SKM-1 (cell line): ENCODE data around the gene CBLIF.
"Not testable (repeated sequence)": the region's sequence is repeated elsewhere in the genome, so short reads cannot be mapped to it uniquely, and the experiment has no call there.

ENCODE experiments used
- DNase-seq: peaks from one replicate; lab custom pipeline; 2025; ENCODE audit not compliant: unreplicated experiment; lab: John Stamatoyannopoulos, UW

Gene CBLIF

DNA sequence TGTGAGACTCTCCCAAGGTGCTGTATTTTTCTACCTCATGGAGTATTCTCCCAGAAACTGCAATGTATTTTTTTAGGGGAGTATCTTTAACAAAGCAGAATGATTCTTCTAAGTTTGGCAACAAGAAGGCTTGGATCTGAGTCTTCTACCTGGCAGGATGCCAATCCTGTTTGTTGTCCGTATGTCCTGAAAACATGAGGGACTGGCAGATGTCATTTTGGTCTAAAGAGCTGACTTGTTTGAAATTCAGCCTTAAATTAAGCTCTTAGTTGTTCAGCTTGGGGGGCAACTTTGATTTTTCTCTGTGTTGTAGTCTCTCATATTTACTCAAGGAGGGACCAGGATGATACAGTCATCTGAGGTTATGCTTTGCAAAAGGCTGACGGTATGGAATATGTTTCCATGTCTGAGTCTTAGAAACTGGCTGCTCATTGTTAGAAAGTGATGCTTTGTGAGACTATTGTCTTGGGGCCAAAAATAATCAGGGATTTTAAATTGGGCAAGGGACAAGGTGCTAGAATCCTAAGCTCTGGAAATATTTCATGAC is 44.1 kb downstream of the CBLIF start:
- no peak for DNase-seq

DNA sequence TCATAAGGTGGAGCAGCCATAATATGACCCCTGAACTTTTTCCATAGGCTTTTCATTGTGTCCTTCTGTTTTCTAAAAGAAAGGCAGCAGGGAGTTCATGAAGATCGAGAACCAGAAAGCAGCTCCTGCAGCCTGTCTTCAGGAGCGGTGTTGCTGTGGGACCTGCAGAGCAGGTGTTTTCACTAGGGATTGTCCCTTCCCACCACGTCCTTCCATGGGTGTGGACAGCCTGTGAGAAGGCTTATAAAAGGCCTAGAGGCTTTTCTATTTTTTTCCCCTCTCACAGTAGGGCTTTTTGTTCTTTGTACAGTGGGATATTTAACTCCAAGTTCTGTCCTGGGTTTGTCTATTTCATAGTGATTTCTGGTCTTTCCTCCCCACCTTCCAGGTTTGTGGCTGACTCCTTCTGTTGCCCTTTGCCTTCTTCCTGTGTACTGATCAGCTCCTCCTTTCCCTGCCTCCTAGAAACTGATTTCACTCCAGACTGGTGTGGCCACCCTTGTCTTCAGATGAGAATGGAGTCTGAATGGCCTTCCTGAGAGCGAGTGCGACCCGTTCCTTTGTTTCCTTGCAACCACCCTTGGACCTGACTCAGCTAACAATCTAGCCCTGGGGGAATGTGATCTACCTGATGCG is 44.8 kb downstream of the CBLIF start:
- DNase-seq, result no peak

DNA sequence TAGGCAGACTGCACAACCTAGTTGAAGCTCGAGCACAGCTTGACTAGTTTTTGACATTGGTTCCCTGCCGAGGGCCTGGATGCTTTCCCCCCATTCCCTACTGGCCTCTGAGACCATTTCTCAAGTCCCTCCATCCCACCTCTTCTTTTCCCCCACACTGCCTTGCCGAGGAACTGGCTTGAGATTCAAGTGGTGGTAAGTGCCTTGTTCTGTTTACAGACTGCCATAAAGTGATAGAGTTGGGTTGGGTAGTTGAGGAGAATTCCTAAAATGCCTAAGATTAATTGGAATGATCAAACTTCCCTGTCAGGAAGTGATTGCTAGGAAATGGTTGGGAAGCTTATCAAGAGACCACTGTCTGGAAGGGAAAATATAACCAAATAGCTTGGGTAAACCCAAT is 50.9 kb downstream of the CBLIF start:
- no peak for DNase-seq

DNA sequence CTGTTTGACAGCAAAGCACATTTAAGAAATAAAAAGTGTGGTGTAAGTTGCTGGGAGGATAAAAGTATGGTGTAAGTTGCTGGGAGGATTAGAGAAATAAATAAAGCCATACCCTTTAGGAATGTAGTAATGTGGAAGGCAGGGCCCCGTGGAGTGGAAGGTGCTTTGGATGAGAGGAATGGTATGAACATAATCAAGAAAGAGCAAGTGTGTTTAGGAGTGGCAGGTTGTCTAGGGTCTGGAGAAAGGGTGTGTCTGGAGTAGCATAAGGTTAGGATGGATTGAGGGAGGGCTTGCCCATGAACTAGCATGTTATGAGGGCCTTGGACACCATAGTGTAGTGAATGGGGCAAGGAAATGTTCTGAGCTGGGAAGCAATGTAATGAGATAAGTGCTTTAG is 52.8 kb downstream of the CBLIF start:
- no peak for DNase-seq

DNA sequence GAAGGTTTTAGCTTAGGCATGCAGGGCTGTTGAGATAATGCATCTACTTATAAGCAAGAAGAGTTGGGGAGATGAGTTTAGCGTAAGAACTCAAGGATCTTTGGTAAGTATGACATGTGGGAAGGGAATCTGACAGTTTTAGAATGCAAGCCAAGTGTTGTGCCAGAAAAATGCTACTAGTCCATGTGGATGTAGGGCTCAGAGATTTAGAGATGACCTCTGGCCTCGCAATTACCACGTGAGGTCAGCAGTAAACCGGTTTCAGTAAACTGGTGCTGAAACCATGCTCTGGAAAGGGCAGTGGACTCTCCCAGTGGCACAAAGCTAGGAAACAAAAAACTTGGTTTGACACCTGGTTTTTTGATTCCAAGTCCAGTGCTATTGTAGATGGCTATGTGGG is 53.7 kb downstream of the CBLIF start:
- DNase-seq, result no peak

DNA sequence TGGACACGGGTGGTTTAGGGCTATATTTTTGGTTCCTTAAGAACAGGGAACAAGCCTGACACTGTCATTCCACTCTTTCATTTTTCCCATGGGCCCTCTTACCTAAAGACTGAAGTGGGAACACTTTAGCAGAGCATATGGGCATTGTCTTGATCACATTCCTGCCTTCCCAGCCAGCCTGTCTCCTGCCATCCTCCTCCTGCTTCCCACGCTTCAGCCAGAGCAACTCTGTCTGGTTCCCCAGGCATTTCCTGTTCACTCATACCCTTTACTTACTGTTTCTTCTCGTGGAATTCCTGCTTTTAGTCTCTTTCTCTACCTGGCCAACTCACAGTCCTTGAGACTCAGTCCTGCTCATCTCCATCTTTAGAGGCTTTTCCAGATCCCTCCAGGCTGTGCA is 57.5 kb downstream of the CBLIF start:
- DNase-seq, result no peak

DNA sequence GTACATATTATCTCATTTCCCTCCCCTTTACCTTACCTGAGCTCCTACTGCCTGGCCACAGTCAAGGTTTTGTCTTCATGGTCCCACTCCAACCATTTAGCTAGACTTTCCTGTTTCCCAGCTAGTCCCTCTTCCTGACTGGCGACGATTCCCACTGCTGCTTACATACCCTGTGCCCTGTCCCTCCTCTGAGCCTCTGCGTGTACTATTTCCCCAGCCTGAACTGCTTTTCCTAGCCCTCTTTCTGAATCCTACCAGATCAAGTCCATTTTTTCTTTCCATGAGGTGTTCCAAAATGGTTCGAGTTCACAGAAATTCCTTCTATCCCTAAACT is 58.1 kb downstream of the CBLIF start:
- no peak for DNase-seq

DNA sequence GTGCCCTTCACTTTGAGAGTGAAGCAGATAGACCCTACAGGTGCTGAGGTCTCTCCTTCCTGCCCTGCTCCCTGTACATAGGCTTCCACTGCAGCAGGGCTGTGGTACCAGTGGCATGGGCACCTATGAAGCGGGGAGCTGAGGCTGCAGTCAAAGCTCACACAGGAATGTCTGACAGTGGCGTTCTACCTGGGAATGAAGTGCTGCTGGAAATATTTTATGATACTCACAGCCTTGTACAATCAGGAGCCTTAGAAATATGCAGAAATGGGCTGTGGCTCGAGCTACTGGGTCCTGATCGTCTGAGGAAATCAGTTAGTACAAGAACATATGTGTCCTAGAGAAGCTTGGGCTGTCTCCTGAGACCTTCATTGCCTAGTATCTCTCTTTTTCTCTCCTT is 59.5 kb downstream of the CBLIF start:
- no peak for DNase-seq

DNA sequence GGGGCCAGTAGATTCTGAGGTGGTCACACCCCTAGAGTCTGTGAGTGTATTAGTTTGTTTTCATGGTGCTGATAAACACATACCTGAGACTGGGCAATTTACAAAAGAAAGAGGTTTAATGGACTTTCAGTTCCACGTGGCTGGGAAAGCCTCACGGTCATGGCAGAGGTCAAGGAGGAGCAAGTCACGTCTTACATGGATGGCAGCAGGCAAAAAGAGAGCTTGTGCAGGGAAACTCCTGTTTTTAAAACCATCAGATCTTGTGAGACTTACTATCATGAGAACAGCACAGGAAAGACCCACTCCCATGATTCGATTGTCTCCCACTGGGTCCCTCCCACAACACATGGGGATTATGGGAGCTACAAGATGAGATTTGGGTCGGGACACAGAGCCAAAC is 60.9 kb downstream of the CBLIF start:
- not testable (repeated sequence) for DNase-seq

DNA sequence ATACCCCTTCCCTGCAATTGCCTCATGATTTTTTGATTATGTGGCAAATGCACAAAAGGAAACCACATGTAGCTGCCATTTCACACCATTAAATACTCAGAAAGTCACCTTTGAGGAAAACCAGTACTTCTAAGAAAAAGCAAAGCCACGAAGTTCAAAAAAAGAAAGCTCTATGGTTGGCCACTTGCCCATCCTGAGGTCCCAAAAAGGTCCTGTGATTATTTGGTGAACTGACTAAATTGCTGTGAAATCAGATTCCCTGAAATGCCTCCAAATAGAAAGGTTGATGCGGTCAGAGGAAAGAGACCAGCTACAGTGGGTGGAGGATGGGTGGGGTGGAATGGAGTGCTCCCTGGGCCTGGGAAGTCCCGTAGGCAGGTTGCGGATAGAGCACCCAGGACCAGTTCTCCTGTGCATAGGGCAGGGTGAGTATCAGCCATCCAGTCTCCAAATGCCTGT is 61.6 kb downstream of the CBLIF start:
- DNase-seq, result no peak

DNA sequence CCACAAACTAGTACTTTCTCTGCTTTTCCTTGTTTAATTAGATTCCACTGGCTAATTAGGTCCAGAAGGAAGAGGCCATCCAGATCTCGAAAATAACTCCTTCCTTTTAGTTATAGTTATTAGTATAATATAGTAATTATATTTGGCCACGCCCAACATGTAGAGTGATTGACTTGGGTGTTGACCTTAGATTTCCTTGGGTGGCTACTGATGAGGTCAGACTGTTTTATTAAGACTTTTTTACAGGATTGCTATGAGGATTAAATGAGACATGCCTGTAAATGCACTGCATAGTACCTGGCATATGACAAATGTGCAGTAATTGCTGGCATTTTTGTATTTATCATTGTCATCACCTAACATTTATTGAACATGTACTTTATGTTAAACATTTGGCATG is 63.2 kb downstream of the CBLIF start:
- DNase-seq, result no peak

DNA sequence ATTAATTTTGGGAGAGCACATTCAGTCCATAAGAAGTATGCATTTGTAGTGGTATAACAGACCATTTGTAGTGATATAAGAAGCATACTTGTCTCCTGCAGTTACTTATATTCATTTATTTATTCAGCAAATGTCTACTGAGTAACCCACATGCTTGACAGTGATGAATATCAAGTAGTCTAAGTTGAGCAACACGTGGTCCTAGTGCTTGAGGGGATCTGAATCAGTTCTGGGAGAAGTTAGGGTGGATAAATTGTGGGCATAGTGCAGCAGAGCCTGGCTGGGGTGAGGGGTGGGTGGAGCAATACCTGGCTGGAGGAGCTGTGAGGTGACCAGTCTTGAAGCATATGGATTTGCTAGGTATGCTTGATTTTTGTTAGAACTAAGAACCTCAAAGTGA is 65.8 kb downstream of the CBLIF start:
- DNase-seq, result no peak
